GM06990 (cell line): ENCODE measurements around the gene CFAP68.

Experiments used
- DNase-seq: peaks from one replicate; pipeline ENCODE4 v3.0.0-alpha.2; 2011; ENCODE audit not compliant: insufficient read length; ENCODE audit errors: extremely low read depth
- H3K27me3 ChIP-seq: replicated peaks from 2 replicates; pipeline ENCODE4 v1.6.0; 2011; ENCODE audit warnings: low read length; ENCODE audit not compliant: control insufficient read depth, insufficient read depth
- H3K36me3 ChIP-seq: 2 replicates; pipeline ENCODE4 v1.5.1; 2011; ENCODE audit warnings: low read length; ENCODE audit not compliant: control insufficient read depth, insufficient read depth
- H3K4me3 ChIP-seq: replicated peaks from 2 replicates; pipeline ENCODE4 v1.5.1; 2011; ENCODE audit warnings: low read depth, mild to moderate bottlenecking, control low read depth, low read length
- CTCF ChIP-seq: IDR thresholded peaks from 2 replicates; pipeline ENCODE4 v1.5.1; 2011; ENCODE audit warnings: low read length, control low read depth, mild to moderate bottlenecking, inconsistent platforms; ENCODE audit not compliant: insufficient read depth, poor library complexity, severe bottlenecking

CFAP68 gene

GRCh38 chr11:111843661-111844060, 35.7 kb upstream of the CFAP68 start:
- H3K36me3 ChIP-seq = no peaks in the 10 kb centered on the region; the same call in none of the 2 replicates
- no peak for TF ChIP-seq CTCF
- no peaks in the 10 kb centered on the region for H3K27me3 ChIP-seq

DNA sequence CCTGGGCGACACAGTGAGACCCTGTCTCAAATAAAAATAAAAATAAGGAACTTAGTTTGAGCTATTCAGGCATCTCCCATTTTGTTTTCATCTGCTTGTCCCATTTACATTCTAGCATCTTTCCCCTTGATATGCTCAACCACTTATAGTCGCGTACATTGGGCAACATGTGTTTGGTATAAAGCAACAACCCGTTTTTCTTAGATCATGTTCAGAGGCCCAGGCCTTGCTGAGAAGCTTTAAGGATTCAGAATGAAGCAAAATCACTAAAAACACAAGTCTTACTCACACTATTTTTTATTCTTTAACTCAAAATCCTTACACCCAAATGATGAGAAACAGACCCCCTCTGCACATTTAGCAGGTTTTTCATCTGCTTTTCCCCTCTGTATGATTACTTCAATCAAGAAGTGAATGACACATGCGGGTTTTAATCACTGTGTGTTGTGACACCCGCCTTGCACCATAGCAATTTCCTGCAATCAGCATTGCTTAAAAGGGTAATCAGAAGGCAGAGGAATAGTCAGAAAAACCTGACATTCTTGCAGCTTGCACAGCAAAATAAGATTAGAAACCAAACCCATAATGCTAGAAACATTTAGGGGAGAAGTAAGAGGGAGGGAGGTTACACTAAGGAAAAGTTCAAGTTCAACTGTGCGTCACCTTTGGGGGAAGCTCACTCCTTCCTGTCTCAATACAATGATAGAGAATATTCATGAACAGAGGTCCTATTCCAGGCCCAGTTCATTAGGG, 33.9 kb upstream of the CFAP68 start:
- TF ChIP-seq CTCF = no peak
- H3K27me3 ChIP-seq = no peaks in the 10 kb centered on the region
- no peaks in the 10 kb centered on the region; the same call in none of the 2 replicates for H3K36me3 ChIP-seq
- no peak for DNase-seq
- H3K4me3 ChIP-seq = no peak overlapping the region

More at GRCh38 chr11:111843661-111844060, 35.7 kb upstream of the CFAP68 start:
- H3K4me3 ChIP-seq = no peak overlapping the region
- DNase-seq = no peak

GRCh38 chr11:111846063-111846462, 33.3 kb upstream of the CFAP68 start:
- Histone ChIP-seq H3K4me3 (no peak overlapping the region), H3K36me3 (no peaks in the 10 kb centered on the region; the same call in none of the 2 replicates)
- DNase-seq = no peak

GRCh38 chr11:111846636-111847035, 32.7 kb upstream of the CFAP68 start:
- Histone ChIP-seq H3K36me3 (no peaks in the 10 kb centered on the region; the same call in none of the 2 replicates), H3K27me3 (no peaks in the 10 kb centered on the region), H3K4me3 (no peak overlapping the region)
- no peak for DNase-seq
- no peak for TF ChIP-seq CTCF

More at GRCh38 chr11:111846063-111846462, 33.3 kb upstream of the CFAP68 start:
- TF ChIP-seq CTCF = no peak
- no peaks in the 10 kb centered on the region for H3K27me3 ChIP-seq

DNA sequence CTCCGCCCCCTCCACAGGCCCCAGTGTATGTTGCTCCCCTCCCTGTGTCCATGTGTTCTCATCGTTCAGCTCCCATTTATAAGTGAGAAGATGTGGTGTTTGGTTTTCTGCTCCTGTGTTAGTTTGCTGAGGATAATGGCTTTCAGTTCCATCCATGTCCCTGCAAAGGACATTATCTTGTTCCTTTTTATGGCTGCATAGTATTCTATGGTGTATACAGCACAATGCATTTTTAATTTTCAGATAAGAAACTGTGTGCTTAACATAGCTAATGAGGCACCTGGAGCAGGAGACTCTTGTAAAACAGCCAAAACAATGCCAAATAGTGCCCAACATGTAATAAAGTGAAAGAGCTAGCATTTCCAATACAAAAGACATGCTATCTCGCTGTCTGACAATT, 29.7 kb upstream of the CFAP68 start:
- no peak for TF ChIP-seq CTCF
- H3K36me3 ChIP-seq = no peaks in the 10 kb centered on the region; the same call in none of the 2 replicates
- H3K27me3 ChIP-seq = no peaks in the 10 kb centered on the region
- no peak for DNase-seq
- no peak overlapping the region for H3K4me3 ChIP-seq
